HG02870 (cell line): Measurements from ENCODE around the gene PHF19.

Experiments used
- ATAC-seq: cut with Tn5 transposase; IDR thresholded peaks from one replicate; pipeline ENCODE4 v1.9.1; 2021; ENCODE audit warnings: mild to moderate bottlenecking, moderate library complexity; ENCODE audit not compliant: unreplicated experiment

PHF19 gene

GRCh38 chr9:120892748-120893610 lies 16.0 kb upstream of the PHF19 start:
- peak; percentile 51 for ATAC-seq

GRCh38 chr9:120891884-120892747 lies 15.1 kb upstream of the PHF19 start:
- peak; percentile 15 for ATAC-seq

GRCh38 chr9:120891245-120891883 lies 14.4 kb upstream of the PHF19 start:
- no peak for ATAC-seq

GRCh38 chr9:120890320-120891244 lies 13.6 kb upstream of the PHF19 start:
- ATAC-seq: no peak

GRCh38 chr9:120889606-120890271 lies 12.8 kb upstream of the PHF19 start:
- ATAC-seq: no peak

- ATAC-seq: no peak
These were observed 11.6 kb upstream of the PHF19 start for GRCh38 chr9:120888626-120889025.

GRCh38 chr9:120886490-120886967 lies 9.5 kb upstream of the PHF19 start:
- ATAC-seq: no peak

- no peak for ATAC-seq
These were observed 9.0 kb upstream of the PHF19 start for GRCh38 chr9:120885958-120886357.

GRCh38 chr9:120885457-120885856 lies 8.5 kb upstream of the PHF19 start:
- no peak for ATAC-seq

- no peak for ATAC-seq
These were observed 6.6 kb upstream of the PHF19 start for GRCh38 chr9:120883608-120883996.

- no peak for ATAC-seq
These were observed 6.1 kb upstream of the PHF19 start for GRCh38 chr9:120882935-120883607.

GRCh38 chr9:120879446-120879845 lies 2.5 kb upstream of the PHF19 start:
- ATAC-seq: no peak

GRCh38 chr9:120878188-120879130 lies 1.5 kb upstream of the PHF19 start:
- ATAC-seq: no peak

- no peak for ATAC-seq
These were observed 467 bp upstream of the PHF19 start for GRCh38 chr9:120877276-120878034.

- ATAC-seq: peak; percentile 62
These were observed 790 bp downstream of the PHF19 start for GRCh38 chr9:120875954-120876841.

- ATAC-seq: no peak
These were observed 1.4 kb downstream of the PHF19 start for GRCh38 chr9:120875643-120875953.

- no peak for ATAC-seq
These were observed 1.8 kb downstream of the PHF19 start for GRCh38 chr9:120875195-120875565.
